ENCODE results near the gene SORCS2. TPM values are rescaled to one million over a fixed set of nuclear protein-coding genes. Genes with fewer than 3 reads are reported as not detected.
A peak's percentile ranks its signal among the peaks of the same experiment; 100 is the strongest.

Gene SORCS2
- total and polyA plus RNA-seq, 8 donors = 4.6 to 9.7 (median 7.2) TPM

- intact Hi-C loops (cut with DNase I) = no loop called here
- ATAC-seq (no peak), DNase-seq (no peak)
- Histone ChIP-seq H3K4me1 (no peaks in the 10 kb centered on the region), H3K36me3 (no peaks in the 10 kb centered on the region), H3K4me3 (no peak overlapping the region), H3K27ac (no peak overlapping the region), H3K27me3 (peaks cover 0 to 30% of the 10 kb centered on the region in 2 donors), H3K9me3 (no peaks in the 10 kb centered on the region)
- TF ChIP-seq, protein P1, sequence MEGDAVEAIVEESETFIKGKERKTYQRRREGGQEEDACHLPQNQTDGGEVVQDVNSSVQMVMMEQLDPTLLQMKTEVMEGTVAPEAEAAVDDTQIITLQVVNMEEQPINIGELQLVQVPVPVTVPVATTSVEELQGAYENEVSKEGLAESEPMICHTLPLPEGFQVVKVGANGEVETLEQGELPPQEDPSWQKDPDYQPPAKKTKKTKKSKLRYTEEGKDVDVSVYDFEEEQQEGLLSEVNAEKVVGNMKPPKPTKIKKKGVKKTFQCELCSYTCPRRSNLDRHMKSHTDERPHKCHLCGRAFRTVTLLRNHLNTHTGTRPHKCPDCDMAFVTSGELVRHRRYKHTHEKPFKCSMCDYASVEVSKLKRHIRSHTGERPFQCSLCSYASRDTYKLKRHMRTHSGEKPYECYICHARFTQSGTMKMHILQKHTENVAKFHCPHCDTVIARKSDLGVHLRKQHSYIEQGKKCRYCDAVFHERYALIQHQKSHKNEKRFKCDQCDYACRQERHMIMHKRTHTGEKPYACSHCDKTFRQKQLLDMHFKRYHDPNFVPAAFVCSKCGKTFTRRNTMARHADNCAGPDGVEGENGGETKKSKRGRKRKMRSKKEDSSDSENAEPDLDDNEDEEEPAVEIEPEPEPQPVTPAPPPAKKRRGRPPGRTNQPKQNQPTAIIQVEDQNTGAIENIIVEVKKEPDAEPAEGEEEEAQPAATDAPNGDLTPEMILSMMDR (IDR thresholded peaks at IDR 0.05) = no peak
Observed at GRCh38 chr4:7499661-7500060, 307.3 kb downstream of the SORCS2 start.

DNA sequence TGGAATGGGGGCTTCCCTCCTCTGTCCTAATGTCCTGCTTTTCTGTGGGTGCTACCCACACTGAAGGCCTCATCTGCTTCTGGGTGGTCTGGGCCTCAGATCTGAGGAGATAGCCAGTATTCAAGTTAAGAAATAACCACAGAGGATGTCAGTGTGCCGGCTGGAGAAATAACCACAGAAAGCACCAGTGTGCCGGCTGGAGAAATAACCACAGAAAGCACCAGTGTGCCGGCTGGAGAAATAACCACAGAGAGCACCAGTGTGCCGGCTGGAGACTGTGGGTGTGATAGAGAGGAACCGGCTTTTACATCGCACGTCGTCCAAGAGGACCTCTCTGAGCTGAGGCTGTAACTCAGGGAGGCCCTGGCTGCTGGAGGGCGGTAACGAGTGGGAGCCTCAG is 308.1 kb downstream of the SORCS2 start:
- Histone ChIP-seq H3K27me3 (peaks cover 0 to 30% of the 10 kb centered on the region in 2 donors), H3K4me3 (no peak overlapping the region), H3K27ac (no peak overlapping the region), H3K4me1 (no peaks in the 10 kb centered on the region), H3K36me3 (no peaks in the 10 kb centered on the region), H3K9me3 (no peaks in the 10 kb centered on the region)
- intact Hi-C loops (cut with DNase I) = no loop called here
- TF ChIP-seq, protein P1 (IDR thresholded peaks at IDR 0.05) = no peak
- DNase-seq (no peak), ATAC-seq (no peak)

- intact Hi-C loops (cut with DNase I) = no loop called here
- no peak for ATAC-seq
- TF ChIP-seq, protein P1 (IDR thresholded peaks at IDR 0.05) = no peak
Observed at GRCh38 chr4:7501314-7501713, 309.0 kb downstream of the SORCS2 start.

GRCh38 chr4:7501873-7502272 is 309.5 kb downstream of the SORCS2 start:
- no peaks in the 10 kb centered on the region for H3K4me1 ChIP-seq
- DNase-seq (no peak), ATAC-seq (no peak)
- no peak overlapping the region for H3K27ac ChIP-seq
- intact Hi-C loops (cut with DNase I) = no loop called here
- no peaks in the 10 kb centered on the region for H3K36me3 ChIP-seq
- TF ChIP-seq, protein P1 (IDR thresholded peaks at IDR 0.05) = no peak
- no peaks in the 10 kb centered on the region for H3K9me3 ChIP-seq
- H3K4me3 ChIP-seq = no peak overlapping the region
- peaks cover 0 to 30% of the 10 kb centered on the region in 2 donors for H3K27me3 ChIP-seq

More at GRCh38 chr4:7501314-7501713, 309.0 kb downstream of the SORCS2 start:
- Histone ChIP-seq H3K4me1 (no peaks in the 10 kb centered on the region), H3K9me3 (no peaks in the 10 kb centered on the region), H3K27ac (no peak overlapping the region), H3K36me3 (no peaks in the 10 kb centered on the region), H3K27me3 (peaks cover 0 to 30% of the 10 kb centered on the region in 2 donors), H3K4me3 (no peak overlapping the region)
- DNase-seq = no peak

- Histone ChIP-seq H3K9me3 (no peaks in the 10 kb centered on the region), H3K4me1 (no peaks in the 10 kb centered on the region), H3K4me3 (no peak overlapping the region), H3K36me3 (no peaks in the 10 kb centered on the region), H3K27me3 (peaks cover 0 to 28% of the 10 kb centered on the region in 2 donors), H3K27ac (no peak overlapping the region)
- DNase-seq (peak in 1 of 4 donors; percentile 45), ATAC-seq (no peak)
- TF ChIP-seq, protein P1 (IDR thresholded peaks at IDR 0.05) = no peak
- intact Hi-C loops (cut with DNase I) = no loop called here
Observed at GRCh38 chr4:7503559-7504249, 311.4 kb downstream of the SORCS2 start.

Data from left lung (tissue), 10 donors.